ENCODE results near the gene PTGER1. TPM values are rescaled to one million over a fixed set of nuclear protein-coding genes. Genes with fewer than 3 reads are reported as not detected.

Gene PTGER1
- polyA plus RNA-seq, 4 donors: 0.37 to 0.64 TPM; not detected in 2

DNA sequence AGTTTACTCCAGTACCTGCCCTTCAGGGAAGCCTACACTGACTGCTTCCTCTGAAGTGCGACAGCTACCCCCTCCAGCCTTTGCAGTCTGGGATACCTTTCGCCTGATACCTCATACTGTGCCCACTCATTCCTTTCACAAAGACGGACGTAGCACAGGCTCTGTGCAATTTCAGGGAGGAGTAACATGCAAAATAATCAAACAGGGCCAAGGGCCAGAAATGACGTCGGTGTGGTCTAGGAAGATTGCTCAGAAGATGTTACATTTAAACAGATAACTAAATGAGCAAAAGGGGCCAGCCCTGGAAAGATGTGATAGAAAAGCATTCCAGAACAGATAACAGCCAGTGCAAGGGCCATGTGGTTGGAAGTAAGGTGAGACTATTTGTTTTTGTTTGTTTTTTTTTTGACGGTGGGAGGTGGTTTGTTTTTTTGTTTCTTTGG is 49.4 kb downstream of the PTGER1 start:
- no peaks in the 10 kb centered on the region for H3K36me3 ChIP-seq (ENCODE audit: control insufficient read depth in 3 of 3, insufficient read depth in 2 of 3, low read depth in 1 of 3, low read length in 3 of 3)
- no peak for FAIRE-seq

More for the DNA sequence above, 49.4 kb downstream of the PTGER1 start:
- no peaks in the 10 kb centered on the region for H3K4me1 ChIP-seq (ENCODE audit: control insufficient read depth in 3 of 3, insufficient read depth in 2 of 3, low read depth in 1 of 3, low read length in 2 of 3)
- no peak overlapping the region for H3K27ac ChIP-seq (ENCODE audit: low read depth in 1 of 3, low read length in 2 of 3)
- 74 to 80% (median 75%) methylated on average over 7 of the region's 7 CpGs for WGBS, 3 donors
- H3K9me3 ChIP-seq (ENCODE audit: control insufficient read depth in 2 of 2, insufficient read depth in 1 of 2, low read depth in 1 of 2, low read length in 1 of 2): no peaks in the 10 kb centered on the region
- H3K4me3 ChIP-seq (ENCODE audit: low read depth in 1 of 3, low read length in 3 of 3): no peak overlapping the region
- no peak for DNase-seq
- peaks cover 0 to 2% (median 0%) of the 10 kb centered on the region in 3 donors for H3K27me3 ChIP-seq (ENCODE audit: control insufficient read depth in 3 of 3, insufficient read depth in 3 of 3, low read length in 3 of 3)

Other genes starting within 250 kb of the PTGER1 start
- 10 to 100 TPM; 13.6 to 61.9 (median 33.6) TPM for gene ADGRE5, start 93.9 kb downstream of the PTGER1 start, polyA plus RNA-seq
- 100 to 1,000 TPM in 3 of 4 donors, 10 to 100 TPM in 1; 61.9 to 139 (median 125) TPM for gene DDX39A, start 56.0 kb downstream of the PTGER1 start, polyA plus RNA-seq
- 10 to 100 TPM in 3 of 4 donors, 1 to 10 TPM in 1; 8.9 to 65.3 (median 31.4) TPM for gene PKN1, start 42.0 kb downstream of the PTGER1 start, polyA plus RNA-seq
- gene GIPC1, start 20.8 kb upstream of the PTGER1 start, polyA plus RNA-seq: 10 to 100 TPM; 43.1 to 91.2 (median 65.2) TPM
- gene DNAJB1, start 43.0 kb upstream of the PTGER1 start, polyA plus RNA-seq: 10 to 100 TPM; 39.4 to 87.7 (median 44.2) TPM
- 100 to 1,000 TPM; 147 to 287 (median 200) TPM for gene TECR, start 54.2 kb upstream of the PTGER1 start, polyA plus RNA-seq
- gene NDUFB7, start 96.7 kb upstream of the PTGER1 start, polyA plus RNA-seq: 100 to 1,000 TPM; 127 to 818 (median 624) TPM
- under 1 TPM in 2 of 4 donors, not detected in 2; 0.24 to 0.55 TPM for gene CLEC17A, start 107.7 kb upstream of the PTGER1 start, polyA plus RNA-seq
- under 1 TPM in 3 of 4 donors, not detected in 1; 0.03 to 0.77 (median 0.54) TPM for gene ADGRE3, start 199.5 kb upstream of the PTGER1 start, polyA plus RNA-seq
- gene ZNF333, start 214.7 kb upstream of the PTGER1 start, polyA plus RNA-seq: 10 to 100 TPM in 1 of 4 donors, 1 to 10 TPM in 3; 2.7 to 10.3 (median 4.5) TPM

Data from small intestine (tissue), 7 donors.